ENCODE measurements around the gene ARSK.
A peak's percentile ranks its signal among the peaks of the same experiment; 100 is the strongest.

ARSK gene

GRCh38 chr5:95554647-95555548, at the start of gene ARSK, which contains the start of gene SKIC3:
TSS of gene ARSK (plus strand) at chr5:95555101. CDS start at chr5:95555279, 178 bp downstream.
TSS of gene SKIC3 (minus strand) at chr5:95554977. CDS start at chr5:95547150, 7,827 bp downstream.
- peak; percentile 85 to 88 for DNase-seq (ENCODE audit: low read depth in 2 of 2)

GRCh38 chr5:95508550-95508949, 46.4 kb upstream of the ARSK start:
- DNase-seq (ENCODE audit: low read depth in 2 of 2) = no peak

- no peak for DNase-seq (ENCODE audit: low read depth in 2 of 2)
Measured at GRCh38 chr5:95511606-95512005, 43.3 kb upstream of the ARSK start.

GRCh38 chr5:95518417-95518816, 36.5 kb upstream of the ARSK start:
- no peak for DNase-seq (ENCODE audit: low read depth in 2 of 2)

GRCh38 chr5:95519151-95519550, 35.8 kb upstream of the ARSK start:
- DNase-seq (ENCODE audit: low read depth in 2 of 2) = no peak

GRCh38 chr5:95519681-95520080, 35.2 kb upstream of the ARSK start:
- DNase-seq (ENCODE audit: low read depth in 2 of 2) = no peak

- DNase-seq (ENCODE audit: low read depth in 2 of 2) = no peak
Measured at GRCh38 chr5:95520206-95520605, 34.7 kb upstream of the ARSK start.

- no peak for DNase-seq (ENCODE audit: low read depth in 2 of 2)
Measured at GRCh38 chr5:95524423-95524822, 30.5 kb upstream of the ARSK start.

GRCh38 chr5:95526871-95527270, 28.0 kb upstream of the ARSK start:
- no peak for DNase-seq (ENCODE audit: low read depth in 2 of 2)

- no peak for DNase-seq (ENCODE audit: low read depth in 2 of 2)
Measured at GRCh38 chr5:95528565-95528964, 26.3 kb upstream of the ARSK start.

- DNase-seq (ENCODE audit: low read depth in 2 of 2) = no peak
Measured at GRCh38 chr5:95530416-95530815, 24.5 kb upstream of the ARSK start.

- DNase-seq (ENCODE audit: low read depth in 2 of 2) = no peak
Measured at GRCh38 chr5:95531491-95531890, 23.4 kb upstream of the ARSK start.

- no peak for DNase-seq (ENCODE audit: low read depth in 2 of 2)
Measured at GRCh38 chr5:95532415-95532814, 22.5 kb upstream of the ARSK start.

- DNase-seq (ENCODE audit: low read depth in 2 of 2) = no peak
Measured at GRCh38 chr5:95533106-95533505, 21.8 kb upstream of the ARSK start.

- DNase-seq (ENCODE audit: low read depth in 2 of 2) = no peak
Measured at GRCh38 chr5:95533761-95534160, 21.1 kb upstream of the ARSK start.

GRCh38 chr5:95537501-95537900, 17.4 kb upstream of the ARSK start:
- no peak for DNase-seq (ENCODE audit: low read depth in 2 of 2)

GRCh38 chr5:95543017-95543705, 11.7 kb upstream of the ARSK start:
- DNase-seq (ENCODE audit: low read depth in 2 of 2) = no peak

- DNase-seq (ENCODE audit: low read depth in 2 of 2) = no peak
Measured at GRCh38 chr5:95549030-95549429, 5.9 kb upstream of the ARSK start.

GRCh38 chr5:95554331-95554646, 612 bp upstream of the ARSK start:
- DNase-seq (ENCODE audit: low read depth in 2 of 2) = no peak

GRCh38 chr5:95555553-95555952, 652 bp downstream of the ARSK start:
- DNase-seq (ENCODE audit: low read depth in 2 of 2) = no peak

GRCh38 chr5:95557841-95558240, 2.9 kb downstream of the ARSK start:
- DNase-seq (ENCODE audit: low read depth in 2 of 2) = no peak

GRCh38 chr5:95562282-95562681, 7.4 kb downstream of the ARSK start:
- DNase-seq (ENCODE audit: low read depth in 2 of 2) = no peak

GRCh38 chr5:95563367-95563766, 8.5 kb downstream of the ARSK start:
- no peak for DNase-seq (ENCODE audit: low read depth in 2 of 2)

Measured in stimulated activated CD8-positive, alpha-beta memory T cell treated with anti-CD3 and anti-CD28 coated beads, Interleukin-7, amount 100 ng/mL, for 4 hours (primary cell).